Right forelimb (tissue), 1 donor: ENCODE data around the gene KDM4F.

Experiments
- DNase-seq: peaks from one replicate; pipeline ENCODE4 v3.0.0-alpha.2; 2018

The KDM4F gene

DNA sequence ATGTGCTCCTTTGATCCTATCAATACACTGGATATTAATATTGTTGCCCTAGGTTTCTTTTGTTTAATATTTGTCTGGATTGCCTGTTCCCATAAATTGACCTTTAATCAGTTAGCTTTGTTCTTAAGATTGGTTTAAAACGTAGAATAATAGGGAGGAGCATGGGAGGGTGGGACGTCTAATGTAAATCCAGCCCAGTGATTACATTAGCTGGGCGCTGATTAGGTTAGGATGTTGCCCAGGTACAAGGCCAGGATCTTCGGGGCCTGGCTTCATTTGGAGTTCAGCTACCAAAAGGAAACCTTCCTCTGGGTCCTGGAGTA, 17.5 kb downstream of the KDM4F start, which contains the start of gene SRSF8:
SRSF8 (plus strand) TSS at position 204 of the 323 bp plus-strand sequence. CDS start 308 bp downstream, outside the sequence.
- no peak for DNase-seq

DNA sequence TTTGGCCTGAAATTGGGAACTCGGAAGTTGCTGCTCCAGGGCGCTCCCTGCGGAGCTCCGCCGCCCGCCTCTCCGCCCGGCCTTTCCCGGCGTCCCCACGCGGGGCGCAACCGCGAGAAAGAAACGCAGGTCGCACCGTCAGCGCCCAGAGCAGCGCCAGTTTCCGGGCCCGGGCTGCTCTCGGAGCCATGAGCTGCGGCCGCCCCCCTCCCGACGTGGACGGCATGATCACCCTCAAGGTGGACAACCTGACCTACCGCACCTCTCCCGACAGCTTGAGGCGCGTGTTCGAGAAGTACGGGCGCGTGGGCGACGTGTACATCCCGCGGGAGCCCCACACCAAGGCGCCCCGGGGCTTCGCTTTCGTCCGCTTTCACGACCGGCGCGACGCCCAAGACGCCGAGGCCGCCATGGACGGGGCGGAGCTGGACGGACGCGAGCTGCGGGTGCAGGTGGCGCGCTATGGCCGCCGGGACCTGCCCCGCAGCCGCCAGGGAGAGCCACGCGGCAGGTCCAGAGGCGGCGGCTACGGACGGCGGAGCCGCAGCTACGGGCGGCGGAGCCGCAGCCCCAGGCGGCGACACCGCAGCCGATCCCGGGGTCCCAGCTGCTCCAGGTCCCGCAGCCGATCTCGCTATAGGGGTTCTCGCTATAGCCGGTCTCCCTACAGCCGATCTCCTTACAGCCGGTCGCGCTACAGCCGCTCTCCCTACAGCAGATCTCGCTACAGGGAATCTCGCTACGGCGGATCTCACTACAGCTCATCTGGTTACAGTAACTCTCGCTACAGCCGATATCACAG, 18.0 kb downstream of the KDM4F start:
- DNase-seq: peak; percentile 92

DNA sequence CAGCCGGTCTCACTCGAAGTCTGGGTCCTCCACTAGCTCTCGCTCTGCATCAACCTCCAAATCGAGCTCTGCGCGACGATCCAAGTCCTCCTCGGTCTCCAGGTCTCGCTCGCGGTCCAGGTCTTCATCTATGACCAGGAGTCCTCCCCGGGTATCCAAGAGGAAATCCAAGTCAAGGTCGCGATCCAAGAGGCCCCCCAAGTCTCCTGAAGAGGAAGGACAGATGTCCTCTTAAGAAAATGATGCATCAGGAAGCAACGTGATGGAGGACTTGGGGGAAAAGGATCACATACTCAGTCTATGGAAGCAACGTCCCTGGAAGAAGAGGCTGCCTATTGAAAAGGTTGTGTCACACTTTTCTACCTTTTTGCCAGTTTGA, 18.6 kb downstream of the KDM4F start:
- no peak for DNase-seq

DNA sequence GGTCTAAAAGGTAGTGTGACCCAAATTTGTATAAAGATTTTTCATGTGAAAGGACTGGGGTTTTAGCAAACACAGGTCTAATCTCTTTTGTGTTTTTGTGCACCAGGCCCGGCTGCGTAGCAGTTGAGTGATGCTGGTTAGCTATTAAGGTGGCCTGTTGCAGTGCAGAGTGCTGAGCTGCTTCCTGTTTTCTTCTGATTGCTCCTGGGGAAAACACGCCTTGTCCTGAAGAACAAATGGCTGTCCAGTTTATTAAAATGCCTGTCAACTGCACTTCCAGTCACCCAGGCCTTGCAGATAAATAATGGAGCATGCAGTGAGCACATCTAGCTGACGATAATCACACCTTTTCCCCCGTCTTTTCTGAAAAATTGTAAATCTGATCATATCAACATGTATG, 19.3 kb downstream of the KDM4F start:
- DNase-seq: peak; percentile 72

DNA sequence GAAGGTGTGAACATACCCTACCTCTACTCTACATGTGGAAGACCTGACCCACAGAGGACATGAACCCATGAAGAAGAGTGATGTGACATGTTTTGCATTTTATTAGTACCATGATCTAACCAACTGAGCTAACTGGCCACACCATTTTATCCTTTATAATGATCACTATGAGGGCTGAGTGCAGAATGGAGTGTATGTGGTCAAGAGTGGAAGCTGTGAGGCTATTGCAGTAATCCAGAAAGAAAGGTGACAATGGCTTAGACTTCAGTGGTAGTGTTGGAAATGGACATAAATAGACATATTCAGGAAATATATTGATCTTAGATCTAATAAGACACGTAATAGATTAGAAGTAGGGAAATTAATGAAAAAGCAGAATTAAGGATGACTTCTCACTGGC, 21.2 kb downstream of the KDM4F start:
- no peak for DNase-seq

DNA sequence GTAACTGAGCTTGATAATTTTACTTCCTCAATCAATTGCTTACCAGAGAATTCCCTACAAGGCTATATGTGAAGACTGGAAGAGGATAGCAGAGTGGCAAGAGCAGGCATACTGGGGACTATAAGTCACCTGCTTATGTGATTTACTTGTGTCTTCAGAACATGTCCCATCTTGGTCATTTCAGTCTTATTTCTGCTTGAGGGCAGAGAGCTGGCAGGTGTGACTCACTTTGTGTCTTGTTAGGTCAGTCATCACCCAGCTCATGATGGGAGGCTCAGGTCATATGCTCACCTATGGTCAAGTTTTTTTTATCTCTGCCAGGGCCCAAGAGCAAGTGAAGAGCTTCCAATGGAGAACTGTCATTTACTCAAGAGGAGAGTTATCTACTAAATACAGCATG, 23.7 kb downstream of the KDM4F start:
- no peak for DNase-seq

DNA sequence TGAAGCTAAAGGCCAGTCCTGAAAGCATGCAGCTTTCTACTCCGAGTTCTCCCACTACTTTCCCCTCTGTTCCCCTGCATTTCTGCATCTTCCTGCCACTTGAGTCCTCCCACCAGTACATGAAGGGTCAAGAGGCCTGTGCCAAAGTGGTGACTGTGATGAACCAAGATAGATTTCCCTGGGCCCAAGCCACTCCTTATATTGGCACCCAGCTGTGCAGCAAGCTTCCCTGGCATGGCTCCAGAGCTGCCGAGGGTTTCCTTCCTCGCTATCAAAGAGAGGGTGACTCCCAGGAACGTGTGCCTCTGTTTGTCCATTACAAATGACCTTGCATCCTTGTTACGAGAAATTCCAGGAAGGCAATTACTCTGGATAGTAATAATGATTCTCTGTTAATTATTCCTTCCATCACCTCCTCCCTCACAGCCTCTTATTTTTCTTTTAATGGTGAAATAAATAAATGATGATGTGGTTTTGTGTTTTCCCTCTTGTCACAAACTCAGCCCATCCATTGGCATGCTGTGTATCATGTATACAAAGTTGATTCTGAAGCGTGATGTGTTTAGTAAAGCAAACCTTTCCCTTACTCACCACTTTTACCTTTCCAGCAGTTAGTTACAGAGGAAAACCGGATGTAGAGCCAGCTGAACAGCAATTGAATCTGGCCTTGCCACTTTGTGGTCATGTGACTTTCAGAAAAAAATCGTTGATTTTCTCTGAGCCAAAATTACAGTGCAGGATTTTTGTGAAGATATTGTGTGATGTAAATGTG, 25.8 kb downstream of the KDM4F start:
- DNase-seq: no peak

DNA sequence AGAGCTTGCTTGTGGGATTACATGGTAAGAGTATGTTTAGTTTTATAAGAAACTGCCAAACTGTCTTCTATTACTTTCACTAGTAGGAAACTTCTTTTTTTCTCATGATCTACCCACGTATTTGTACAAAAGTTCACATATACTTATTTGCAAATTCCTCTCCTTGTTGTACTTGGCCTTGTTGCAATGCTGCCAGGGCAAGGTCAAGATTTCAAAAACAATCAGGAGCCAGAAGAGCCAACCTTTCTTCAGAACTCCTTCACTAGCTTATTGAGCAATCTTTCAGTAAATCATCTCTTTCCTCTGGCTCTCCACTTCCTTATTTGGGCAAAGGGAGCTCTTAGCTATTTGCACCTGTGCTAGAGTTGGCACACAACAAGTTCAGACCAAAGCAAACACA, 27.2 kb downstream of the KDM4F start:
- no peak for DNase-seq

DNA sequence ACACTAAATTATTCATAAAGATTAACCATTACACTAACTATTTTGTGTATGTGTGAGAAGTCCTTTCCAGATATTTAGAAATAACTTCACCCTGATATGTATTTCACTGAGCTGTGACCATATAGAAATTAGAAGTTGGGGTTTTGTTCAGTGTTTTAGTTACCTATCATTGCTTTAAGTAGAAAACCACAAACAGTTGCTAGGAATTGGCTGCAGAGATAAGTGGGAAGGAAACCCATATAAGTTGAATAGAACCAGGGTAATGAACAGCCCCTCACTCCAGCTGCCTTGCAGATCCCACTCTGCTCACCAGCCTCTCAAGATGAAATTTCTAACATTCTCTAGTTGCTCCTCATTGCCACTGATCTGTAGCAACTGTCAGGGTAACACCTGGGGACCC, 27.8 kb downstream of the KDM4F start:
- DNase-seq: no peak

DNA sequence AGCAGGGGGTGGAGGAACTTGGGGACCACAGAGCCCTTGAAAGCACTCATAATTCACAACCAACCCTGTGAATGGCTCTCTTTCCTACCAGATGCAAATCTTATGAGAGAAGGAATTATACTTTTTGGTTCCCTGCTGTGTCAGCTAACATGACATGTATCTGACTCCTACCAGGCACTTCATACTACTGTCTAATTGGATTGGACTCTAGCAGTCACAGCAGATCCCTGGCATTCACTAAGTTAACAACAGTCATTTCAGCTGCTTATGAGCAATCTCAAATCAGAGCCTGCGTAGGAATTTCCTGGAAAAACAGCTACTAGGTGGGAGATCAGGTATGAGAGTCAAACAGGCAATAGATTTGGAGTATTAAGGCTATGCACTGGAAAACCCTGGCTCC, 29.3 kb downstream of the KDM4F start:
- no peak for DNase-seq

DNA sequence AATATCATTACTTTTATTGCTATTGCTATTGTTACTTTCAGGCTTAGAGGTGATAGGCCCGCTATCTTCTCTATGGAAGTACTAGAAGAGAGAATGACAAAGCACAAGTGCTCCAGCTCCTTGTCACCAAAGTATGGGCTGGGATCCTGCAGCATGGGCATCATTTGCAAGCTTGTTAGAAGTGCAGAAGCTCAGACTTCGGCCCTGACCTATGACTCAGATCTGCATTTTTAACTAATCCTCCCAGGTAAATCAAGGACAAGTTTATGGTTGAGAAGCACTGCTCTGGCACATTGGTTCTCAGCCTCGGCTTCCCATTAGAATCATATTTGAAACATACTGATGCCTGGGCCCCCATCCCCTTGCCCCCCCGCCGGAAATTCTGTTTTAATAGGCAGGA, 31.8 kb downstream of the KDM4F start:
- no peak for DNase-seq

DNA sequence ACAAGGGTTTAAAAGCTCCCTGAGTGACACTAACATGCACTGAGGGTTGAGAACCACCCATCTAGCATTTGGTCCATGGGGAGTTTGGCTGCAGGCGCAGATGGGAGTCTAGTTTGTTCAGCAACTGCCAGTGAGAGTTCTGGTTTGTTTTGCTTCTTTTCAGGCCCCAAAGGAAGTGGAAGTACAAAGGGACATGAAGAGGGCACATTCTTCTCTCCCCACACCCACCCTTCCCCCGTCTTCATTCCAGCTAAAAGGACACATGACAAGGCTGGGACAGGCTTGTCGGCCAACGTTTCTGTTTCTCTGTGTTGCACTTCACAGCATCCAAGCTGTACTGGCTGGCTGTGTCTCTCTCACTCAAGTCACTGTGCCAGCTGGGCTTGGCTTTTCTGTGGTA, 32.2 kb downstream of the KDM4F start:
- no peak for DNase-seq

DNA sequence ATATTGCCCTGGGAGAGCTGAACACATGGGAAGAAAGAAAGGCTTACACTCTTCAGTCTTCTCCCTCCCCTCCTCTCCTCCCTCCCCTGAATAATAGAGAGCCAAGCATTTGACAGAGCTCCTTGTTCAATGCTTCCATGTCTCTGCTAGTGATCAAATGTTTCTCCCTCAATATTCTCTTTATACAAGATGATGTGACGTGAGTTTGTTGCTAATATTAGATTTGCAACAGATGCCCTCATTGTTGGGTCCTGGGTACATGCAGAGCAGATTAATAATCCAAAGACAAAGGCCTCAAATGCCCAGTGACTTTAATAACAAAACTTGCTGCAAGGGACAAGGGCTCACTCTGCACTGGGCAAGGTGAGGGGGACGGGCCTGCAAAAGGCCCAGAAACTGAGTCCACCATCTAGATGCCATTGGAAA, 33.4 kb downstream of the KDM4F start:
- DNase-seq: no peak

DNA sequence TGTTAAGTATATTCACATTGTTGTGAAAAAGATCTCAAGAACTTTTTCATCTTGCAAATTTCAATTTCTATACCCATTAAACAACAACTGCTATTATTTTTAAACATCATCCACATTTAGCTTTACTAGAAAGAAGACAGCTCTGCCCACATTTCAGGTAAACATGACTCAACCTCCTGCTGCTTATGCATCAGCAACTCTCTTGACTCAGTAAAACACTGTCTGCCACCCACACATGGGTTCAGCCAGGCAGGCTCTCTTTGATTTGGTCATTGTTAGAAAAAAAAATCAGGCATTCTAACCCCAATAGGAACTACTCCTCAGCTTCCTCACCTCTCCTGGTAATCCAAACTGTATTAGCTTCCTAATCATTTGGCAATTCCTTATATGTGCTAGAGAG, 35.3 kb downstream of the KDM4F start:
- DNase-seq: no peak

DNA sequence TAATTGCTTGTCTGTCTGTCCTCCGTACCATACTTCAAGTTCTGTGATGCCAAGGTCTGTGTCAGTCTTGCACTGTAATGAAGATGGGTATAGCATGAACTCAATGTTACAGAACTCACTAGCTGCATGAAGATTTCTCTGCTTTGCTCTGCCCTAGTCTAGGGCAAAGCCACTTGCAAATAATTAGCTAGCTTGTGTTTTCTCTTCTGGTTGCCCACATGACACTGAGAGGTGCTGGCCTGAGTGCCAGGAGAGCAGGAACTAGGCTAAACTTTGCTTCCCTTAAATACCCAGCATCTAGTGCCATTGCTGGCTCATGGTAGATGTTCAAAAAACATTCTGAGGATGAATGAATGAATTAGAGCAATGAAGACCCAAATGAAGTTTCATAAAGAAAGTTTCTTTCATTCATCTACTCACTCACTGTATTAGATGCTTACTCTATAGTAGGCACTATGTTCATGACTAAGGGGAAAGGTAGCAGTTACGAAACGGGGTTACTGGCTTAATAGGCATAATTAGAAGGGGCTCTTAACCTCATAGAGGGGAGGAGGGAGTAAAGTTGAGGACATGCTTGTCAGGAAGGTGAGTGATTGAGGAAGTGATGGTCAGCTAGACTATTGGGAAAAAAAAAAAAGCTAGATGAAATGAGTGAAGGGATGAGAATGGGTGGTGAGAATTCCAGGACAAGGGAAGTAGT, 36.0 kb downstream of the KDM4F start:
- DNase-seq: no peak

DNA sequence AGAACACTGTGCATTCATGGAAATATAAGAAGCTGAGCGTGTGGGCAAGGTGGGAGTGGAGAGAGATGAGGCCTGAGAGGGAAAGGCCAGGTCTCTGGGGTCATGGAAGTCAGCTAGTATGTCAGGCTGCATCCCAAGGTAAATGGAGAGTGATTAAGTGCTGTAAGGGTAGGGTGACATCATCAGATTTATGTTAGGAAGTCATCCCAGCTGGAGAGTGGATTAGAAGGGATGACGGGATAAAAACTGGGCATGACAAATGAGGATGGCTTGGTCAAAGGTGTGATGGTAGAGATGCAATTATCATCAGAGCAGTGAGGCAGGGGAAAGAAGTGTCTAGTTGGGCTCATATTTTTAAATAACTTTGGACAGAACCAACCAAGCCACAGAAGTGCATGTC, 36.9 kb downstream of the KDM4F start:
- no peak for DNase-seq

DNA sequence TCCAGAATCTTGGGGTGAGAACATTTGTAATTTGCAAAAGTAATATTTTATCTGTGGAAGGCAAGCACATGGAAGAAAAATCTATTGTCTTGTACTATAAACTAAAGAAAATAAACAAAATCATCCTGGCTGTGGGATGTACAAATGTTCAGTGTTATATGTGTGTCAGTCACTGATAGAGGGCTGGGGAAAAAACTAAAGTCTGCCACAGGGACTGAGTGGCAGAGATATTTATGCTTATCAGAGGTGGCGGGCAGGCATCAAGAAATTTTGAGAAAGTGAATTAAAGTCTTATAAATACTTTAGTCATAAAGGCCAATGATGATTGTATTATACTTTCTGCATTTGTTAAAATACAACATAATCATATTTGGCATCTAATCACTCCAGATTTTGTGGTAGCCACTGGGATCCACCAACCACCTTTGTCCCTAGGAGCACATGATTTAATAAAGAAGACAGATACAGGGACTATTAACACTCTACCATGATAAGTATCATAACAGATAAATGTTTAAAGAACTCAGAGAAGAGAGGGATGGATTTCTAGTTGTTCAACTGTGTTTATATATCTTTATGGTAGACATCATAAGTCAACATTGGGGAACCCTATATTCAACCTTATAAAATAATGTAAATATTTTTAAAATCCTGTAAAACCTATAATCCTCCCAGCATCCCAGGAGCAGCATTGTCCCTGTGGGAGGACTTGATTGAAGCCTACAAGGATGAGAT, 37.8 kb downstream of the KDM4F start:
- no peak for DNase-seq

DNA sequence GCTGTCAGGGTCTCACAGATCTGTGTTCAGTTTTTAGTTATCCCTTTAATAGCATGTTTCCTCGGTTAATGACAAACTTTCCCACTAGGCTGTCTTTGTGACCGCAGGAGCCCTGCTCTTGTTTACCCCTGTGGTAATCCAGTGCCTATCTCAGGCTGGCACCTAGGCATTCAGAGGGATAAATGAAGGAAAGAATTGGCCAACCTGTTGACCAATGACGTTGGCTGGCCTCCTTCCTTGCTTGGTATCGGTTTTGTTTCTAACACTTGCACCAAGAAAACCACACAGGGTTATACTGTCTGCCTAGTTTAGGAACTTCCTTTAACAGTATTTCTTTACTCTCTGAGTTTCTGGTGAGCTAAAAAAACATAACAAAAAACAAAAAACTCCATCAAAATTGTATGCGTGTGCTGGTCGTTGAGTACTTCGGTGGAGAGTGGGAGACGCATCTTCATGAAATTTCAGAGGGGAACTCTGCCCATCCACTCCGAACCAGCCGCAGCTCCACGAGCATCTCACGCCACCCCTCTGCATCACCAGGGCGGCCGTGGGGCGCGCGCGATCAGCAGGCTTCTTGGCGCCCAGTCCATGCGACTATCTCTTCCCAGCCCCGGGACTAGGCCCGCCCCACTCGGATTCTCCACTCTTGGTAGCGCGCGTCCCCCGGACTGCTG, 39.9 kb downstream of the KDM4F start:
- DNase-seq: no peak

DNA sequence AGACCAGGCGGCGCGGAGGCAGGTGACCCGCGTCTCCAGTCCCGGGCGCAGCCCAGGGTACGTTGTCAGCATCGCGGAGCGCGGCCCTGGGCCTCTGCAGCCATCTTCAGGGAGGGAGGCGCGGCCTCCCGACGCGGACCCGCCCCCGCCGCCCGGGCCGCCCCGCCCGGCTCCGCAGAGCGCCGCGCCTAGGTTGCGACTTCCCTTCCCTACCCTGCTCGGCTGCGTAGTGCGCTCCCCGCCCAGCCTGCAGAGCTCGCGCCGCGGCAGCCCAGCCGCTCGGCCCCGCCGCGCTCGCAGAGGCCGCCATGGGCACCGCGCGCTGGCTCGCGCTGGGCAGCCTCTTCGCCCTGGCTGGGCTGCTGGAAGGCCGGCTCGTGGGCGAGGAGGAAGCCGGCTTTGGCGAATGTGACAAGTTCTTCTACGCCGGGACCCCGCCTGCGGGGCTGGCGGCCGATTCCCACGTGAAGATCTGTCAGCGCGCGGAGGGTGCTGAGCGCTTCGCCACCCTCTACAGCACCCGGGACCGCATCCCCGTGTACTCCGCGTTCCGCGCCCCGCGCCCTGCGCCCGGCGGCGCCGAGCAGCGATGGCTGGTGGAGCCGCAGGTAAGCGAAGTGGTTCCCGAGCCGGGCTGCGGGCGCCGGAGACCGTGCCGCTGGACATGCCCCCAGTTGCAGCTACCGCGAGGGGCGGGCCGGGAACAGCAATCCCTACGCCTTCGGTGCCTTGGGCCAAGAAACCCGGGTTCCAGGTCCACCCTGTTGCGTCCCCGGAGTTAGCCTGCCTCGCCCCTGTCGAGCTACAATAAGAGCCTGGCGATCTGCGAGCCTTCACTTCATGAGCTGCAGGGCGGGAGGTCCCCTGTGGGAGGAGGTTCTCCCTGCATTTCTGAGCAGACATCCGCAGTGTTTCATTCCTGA, 40.7 kb downstream of the KDM4F start, which contains the start of gene ENDOD1:
ENDOD1 (plus strand) TSS at position 227 of the 923 bp plus-strand sequence; CDS start at position 309, 82 bp downstream.
- DNase-seq: peak; percentile 91

DNA sequence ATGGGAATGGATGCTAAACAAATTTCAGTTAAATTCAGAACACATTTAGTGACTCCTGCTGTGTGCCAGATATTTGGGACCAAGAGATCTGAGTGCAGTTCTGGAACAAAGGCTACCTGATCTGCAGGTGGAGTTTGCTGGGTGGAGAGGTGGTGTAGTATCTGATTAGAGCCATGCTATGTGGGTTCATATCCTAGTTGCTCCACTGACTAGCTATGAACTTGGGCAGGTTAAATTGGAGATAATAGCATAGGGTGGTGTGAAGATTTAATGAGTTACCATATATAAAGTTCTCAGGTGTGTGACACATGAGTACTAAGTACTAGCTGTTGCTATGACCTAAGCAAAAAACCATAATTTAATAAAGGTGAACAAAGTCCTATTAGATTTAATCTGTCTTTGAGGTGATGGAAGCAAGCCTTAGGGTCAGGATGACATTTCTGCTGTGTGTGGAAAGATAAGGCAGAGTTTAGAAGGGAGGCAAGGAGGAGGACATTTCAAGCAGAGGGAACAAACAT, 42.5 kb downstream of the KDM4F start:
- DNase-seq: no peak
